SK-N-SH (cell line): ENCODE measurements around the gene RGS14. TPM values are rescaled to one million over a fixed set of nuclear protein-coding genes. Genes with fewer than 3 reads are reported as not detected.

ENCODE experiments used
- CTCF ChIA-PET: fragments of 300-600, 350-600 bp; formaldehyde crosslinking; extraction: SDS; loops from one replicate; lab custom pipeline; 2021; lab: Yijun Ruan, JAX
- POLR2A ChIA-PET: fragments of 350-600 bp; sonication (Branson Sonifier 250); formaldehyde crosslinking; extraction: SDS; loops from one replicate; lab custom pipeline; 2020; ENCODE audit warnings: antibody characterized with exemption, inconsistent platforms; lab: Yijun Ruan, JAX
- DNase-seq: peaks from one replicate; pipeline ENCODE4 v3.0.0; 2012
- H2AFZ ChIP-seq: fragments of 200-600 bp; sonication (generic); 2 replicates; pipeline ENCODE4 v1.8.1; 2016; ENCODE audit warnings: antibody characterized with exemption, mild to moderate bottlenecking, low read depth
- H3F3A ChIP-seq: fragments of 200-600 bp; sonication (generic); replicated peaks from 2 replicates; pipeline ENCODE3; 2016; ENCODE audit warnings: antibody characterized with exemption, mild to moderate bottlenecking; ENCODE audit not compliant: insufficient read depth
- H3K27ac ChIP-seq, 2 experiments: fragments of 200-500 bp in 1 of 2; fragments of 200-600 bp in 1 of 2; sonication (Bioruptor generic) in 1 of 2; sonication (generic), shearing (Covaris generic) in 1 of 2; 2 replicates each; pipeline versions ENCODE4 v1.5.1 to v1.6.1; 2014 to 2016; ENCODE audit warnings: low read depth in 2 of 2, inconsistent platforms in 1 of 2, low read length in 1 of 2, mild to moderate bottlenecking in 1 of 2, mixed read lengths in 1 of 2
- H3K27me3 ChIP-seq: fragments of 200-600 bp; sonication (generic), shearing (Covaris generic); 2 replicates; pipeline ENCODE4 v1.6.1; 2016; ENCODE audit warnings: mixed run types; ENCODE audit not compliant: insufficient read depth
- H3K36me3 ChIP-seq, 2 experiments: fragments of 200-500 bp in 1 of 2; fragments of 200-600 bp in 1 of 2; sonication (Bioruptor generic) in 1 of 2; sonication (generic) in 1 of 2; replicated peaks in 1 of 2; 2 replicates each; pipeline versions ENCODE3 to v1.5.1; 2014 to 2016; ENCODE audit warnings: low read length in 1 of 2, mild to moderate bottlenecking in 1 of 2; ENCODE audit not compliant: insufficient read depth in 2 of 2, control insufficient read depth in 1 of 2
- H3K4me1 ChIP-seq, 2 experiments: fragments of 200-500 bp in 1 of 2; fragments of 200-600 bp in 1 of 2; sonication (Bioruptor generic) in 1 of 2; sonication (generic), shearing (Covaris generic) in 1 of 2; 2 replicates each; pipeline versions ENCODE4 v1.5.1 to v1.6.1; 2014 to 2016; ENCODE audit warnings: low read depth in 1 of 2, low read length in 1 of 2, mixed run types in 1 of 2; ENCODE audit not compliant: insufficient read depth in 2 of 2, control insufficient read depth in 1 of 2
- H3K4me2 ChIP-seq: fragments of 200-600 bp; sonication (generic), shearing (Covaris generic); 2 replicates; pipeline ENCODE4 v1.6.1; 2017; ENCODE audit warnings: mixed run types
- H3K4me3 ChIP-seq, 2 experiments: fragments of 200-500 bp in 1 of 2; fragments of 200-600 bp in 1 of 2; sonication (Bioruptor generic) in 1 of 2; sonication (generic), shearing (Covaris generic) in 1 of 2; 2 replicates each; pipeline versions ENCODE4 v1.5.1 to v1.8.1; 2014 to 2016; ENCODE audit warnings: low read depth in 2 of 2, inconsistent platforms in 1 of 2, low read length in 1 of 2, mild to moderate bottlenecking in 1 of 2, mixed read lengths in 1 of 2, moderate library complexity in 1 of 2
- H3K79me2 ChIP-seq: fragments of 200-600 bp; sonication (generic); 2 replicates; pipeline ENCODE4 v1.8.1; 2017; ENCODE audit warnings: mild to moderate bottlenecking; ENCODE audit not compliant: insufficient read depth
- H3K9ac ChIP-seq: fragments of 200-600 bp; sonication (generic); 2 replicates; pipeline ENCODE4 v1.6.1; 2017; ENCODE audit warnings: mixed run types
- H3K9me2 ChIP-seq: fragments of 200-600 bp; sonication (generic); 2 replicates; pipeline ENCODE4 v1.6.1; 2017; ENCODE audit warnings: mixed run types
- H3K9me3 ChIP-seq: fragments of 200-600 bp; sonication (generic); 2 replicates; pipeline ENCODE4 v1.6.1; 2017; ENCODE audit warnings: mixed run types, mild to moderate bottlenecking, moderate library complexity
- H4K20me1 ChIP-seq: fragments of 200-600 bp; sonication (generic); 2 replicates; pipeline ENCODE4 v1.6.1; 2017; ENCODE audit warnings: mild to moderate bottlenecking, mixed run types; ENCODE audit not compliant: insufficient read depth
- CTCF ChIP-seq: fragments of 200-600 bp; sonication (generic); IDR thresholded peaks from 2 replicates; pipeline ENCODE4 v1.6.1; 2017; ENCODE audit warnings: antibody characterized with exemption, mild to moderate bottlenecking, moderate library complexity
- ELF1 ChIP-seq: IDR thresholded peaks from 2 replicates; pipeline ENCODE4 v1.4.0; 2012
- FOXJ3 ChIP-seq: sonication (generic); formaldehyde crosslinking; IDR thresholded peaks from 2 replicates; pipeline ENCODE4 v1.5.1; 2020; ENCODE audit warnings: mild to moderate bottlenecking, missing genetic modification reagents
- RAD21 ChIP-seq: IDR thresholded peaks from 2 replicates; pipeline ENCODE4 v1.6.1; 2012; ENCODE audit warnings: mild to moderate bottlenecking, low read length
- SMC3 ChIP-seq: IDR thresholded peaks from 2 replicates; pipeline ENCODE4 v1.6.1; 2012; ENCODE audit warnings: low read depth, low read length, improper control_type of control experiment
- whole genome bisulfite sequencing: methylation state at CpG from one replicate; pipeline ENCODE4 v1.1.6; 2017; ENCODE audit warnings: low lambda C conversion rate; 5-methylcytosine and 5-hydroxymethylcytosine counted together
- polyA plus RNA-seq, 3 experiments: library from polyadenylated mRNA; depleted of rRNA; stranded (reverse); fragments of >200 nt; gene quantifications; 2 replicates each; pipeline ENCODE4 v1.2.3, GENCODE V29; 2012

The RGS14 gene
- polyA plus RNA-seq, 1 of the 3 experiments (the other 2 are of a cell fraction): 26.5 TPM

GRCh38 chr5:177336112-177336511, 21.6 kb upstream of the RGS14 start:
- H4K20me1 ChIP-seq: peaks cover 4% of the 10 kb centered on the region; the same call in 1 of the 2 replicates
- no peaks in the 10 kb centered on the region for H3F3A ChIP-seq
- DNase-seq: peak; percentile 77
- H3K9me2 ChIP-seq: no peaks in the 10 kb centered on the region
- TF ChIP-seq RAD21 (peak; percentile 34; the same call in 1 of the 2 replicates), FOXJ3 (CRISPR knock-in tag) (no peak), CTCF (peak; percentile 51), SMC3 (peak; percentile 32; the same call in 1 of the 2 replicates)
- no peak overlapping the region for H3K9ac ChIP-seq
- no peak overlapping the region for H2AFZ ChIP-seq
- ChIA-PET CTCF (interaction anchor here (0.8 to 4.4 kb wide), 7 partner anchors 12 to 223 kb away, joined by 3 to 23 read pairs (median 3); partner anchors contain the start of genes PRELID1 and RAB24), POLR2A (no interaction called here)
- peaks cover 18% of the 10 kb centered on the region; the same call in 1 of the 2 replicates for H3K79me2 ChIP-seq
- no peak overlapping the region for H3K4me2 ChIP-seq
- H3K27ac ChIP-seq: no peak overlapping the region
- peaks cover 3 to 77% of the 10 kb centered on the region in 2 experiments for H3K36me3 ChIP-seq
- no peaks in the 10 kb centered on the region for H3K9me3 ChIP-seq
- 70% methylated on average over 6 of the region's 12 CpGs for WGBS
- no peak overlapping the region for H3K4me3 ChIP-seq
- no peaks in the 10 kb centered on the region for H3K4me1 ChIP-seq
- no peaks in the 10 kb centered on the region for H3K27me3 ChIP-seq

GRCh38 chr5:177336603-177337494, 20.9 kb upstream of the RGS14 start:
- Histone ChIP-seq H3K79me2 (peaks cover 25% of the 10 kb centered on the region; the same call in 1 of the 2 replicates), H3K9ac (no peak overlapping the region), H3K4me2 (no peak overlapping the region)
- CTCF ChIA-PET: interaction anchor here (0.9 to 4.4 kb wide), 6 partner anchors 12 to 224 kb away, joined by 3 to 23 read pairs (median 4); no protein-coding TSS in a partner anchor
- no peak for TF ChIP-seq ELF1
- TF ChIP-seq, all 33 proteins: peak for 0
- H3K36me3 ChIP-seq: peaks cover 7 to 75% of the 10 kb centered on the region in 2 experiments
- H3K4me3 ChIP-seq: no peak overlapping the region
- H3K27me3 ChIP-seq: no peaks in the 10 kb centered on the region
- H3K4me1 ChIP-seq: no peaks in the 10 kb centered on the region
- POLR2A ChIA-PET: no interaction called here
- no peak for DNase-seq
- H2AFZ ChIP-seq: no peak overlapping the region
- no peaks in the 10 kb centered on the region for H3K9me3 ChIP-seq
- 94% methylated on average over 21 of the region's 36 CpGs for WGBS
- no peaks in the 10 kb centered on the region for H3F3A ChIP-seq
- peaks cover 4% of the 10 kb centered on the region; the same call in 1 of the 2 replicates for H4K20me1 ChIP-seq
- H3K9me2 ChIP-seq: no peaks in the 10 kb centered on the region
- no peak overlapping the region for H3K27ac ChIP-seq
